Measurements from ENCODE around the gene PRDX5.

Gene PRDX5

GRCh38 chr11:64349404-64349803, 31.5 kb downstream of the PRDX5 start:
- DNase-seq = no peak

- DNase-seq = no peak
Measured at GRCh38 chr11:64351136-64351631, 33.3 kb downstream of the PRDX5 start.

- no peak for DNase-seq
Measured at GRCh38 chr11:64352099-64352994, 34.4 kb downstream of the PRDX5 start.

GRCh38 chr11:64352995-64353714, 35.2 kb downstream of the PRDX5 start:
- DNase-seq = no peak

GRCh38 chr11:64353715-64354506, 36.0 kb downstream of the PRDX5 start:
- DNase-seq = no peak

GRCh38 chr11:64355078-64355940, 37.4 kb downstream of the PRDX5 start:
- no peak for DNase-seq

GRCh38 chr11:64356498-64357411, 38.8 kb downstream of the PRDX5 start:
- no peak for DNase-seq

GRCh38 chr11:64357446-64357845, 39.5 kb downstream of the PRDX5 start:
- no peak for DNase-seq

GRCh38 chr11:64357904-64358535, 40.1 kb downstream of the PRDX5 start:
- no peak for DNase-seq

- DNase-seq = no peak
Measured at GRCh38 chr11:64358536-64358906, 40.6 kb downstream of the PRDX5 start.

GRCh38 chr11:64358907-64359711, 41.2 kb downstream of the PRDX5 start, which contains the start of gene RPS6KA4:
Gene RPS6KA4, plus strand, starts transcription at chr11:64359162. Its CDS starts 74 bp downstream, at chr11:64359236.
- DNase-seq = no peak

- no peak for DNase-seq
Measured at GRCh38 chr11:64359712-64360445, 42.0 kb downstream of the PRDX5 start.

- no peak for DNase-seq
Measured at GRCh38 chr11:64360448-64360921, 42.6 kb downstream of the PRDX5 start.

GRCh38 chr11:64361659-64362058, 43.7 kb downstream of the PRDX5 start:
- no peak for DNase-seq

- DNase-seq = no peak
Measured at GRCh38 chr11:64362339-64362738, 44.4 kb downstream of the PRDX5 start.

- DNase-seq = no peak
Measured at GRCh38 chr11:64364435-64364834, 46.5 kb downstream of the PRDX5 start.

- no peak for DNase-seq
Measured at GRCh38 chr11:64364911-64365310, 47.0 kb downstream of the PRDX5 start.

- no peak for DNase-seq
Measured at GRCh38 chr11:64366751-64367150, 48.8 kb downstream of the PRDX5 start.
